Duodenal mucosa (tissue), 2 donors: ENCODE measurements around the gene NPIPB8.
"Not testable (repeated sequence)": the region's sequence is repeated elsewhere in the genome, so short reads cannot be mapped to it uniquely, and the experiment has no call there.

ENCODE experiments used
- H3K27ac ChIP-seq: one replicate; pipeline ENCODE4 v1.7.0; 2013; ENCODE audit warnings: low read depth, low read length
- H3K27me3 ChIP-seq, 2 donors: one replicate each; pipeline ENCODE4 v1.7.0; 2013; ENCODE audit warnings: low read length in 2 of 2, control low read depth in 1 of 2; ENCODE audit not compliant: insufficient read depth in 2 of 2, control insufficient read depth in 1 of 2
- H3K36me3 ChIP-seq, 2 donors: one replicate each; pipeline ENCODE4 v1.7.0; 2013; ENCODE audit warnings: low read length in 2 of 2, control low read depth in 1 of 2; ENCODE audit not compliant: insufficient read depth in 2 of 2, control insufficient read depth in 1 of 2
- H3K4me1 ChIP-seq, 2 donors: one replicate each; pipeline ENCODE4 v1.7.0; 2013; ENCODE audit warnings: low read length in 2 of 2, control low read depth in 1 of 2; ENCODE audit not compliant: insufficient read depth in 2 of 2, control insufficient read depth in 1 of 2
- H3K4me3 ChIP-seq, 2 donors: one replicate each; pipeline ENCODE4 v1.7.0; 2013; ENCODE audit warnings: low read length in 2 of 2, low read depth in 1 of 2
- H3K9ac ChIP-seq, 2 donors: one replicate each; pipeline ENCODE4 v1.7.0; 2013; ENCODE audit warnings: low read length in 2 of 2, low read depth in 1 of 2
- H3K9me3 ChIP-seq, 2 donors: one replicate each; pipeline ENCODE4 v1.7.0; 2013; ENCODE audit warnings: low read length in 2 of 2, control low read depth in 1 of 2; ENCODE audit not compliant: control insufficient read depth in 1 of 2

The NPIPB8 gene

DNA sequence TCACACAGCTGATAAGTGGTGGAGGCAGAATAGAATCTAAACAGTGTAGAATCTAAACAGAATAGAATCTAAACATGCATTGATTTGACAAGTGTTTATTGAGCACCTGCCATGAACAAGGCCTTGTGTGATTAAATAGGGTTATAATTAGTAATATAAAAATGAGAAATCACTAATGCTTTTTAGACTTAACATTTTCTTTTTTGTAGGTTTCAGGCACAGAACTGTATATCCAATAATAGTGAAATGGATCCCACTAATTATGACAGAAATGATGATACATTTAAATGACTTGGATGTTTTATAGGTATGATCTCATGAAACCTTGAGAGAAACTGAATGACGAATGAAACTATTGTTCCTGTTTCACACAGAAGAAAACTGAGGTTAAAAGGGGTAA is at the start of gene NPIPB8:
NPIPB8 (plus strand) TSS at position 301 of the 400 bp plus-strand sequence. CDS start 296 bp downstream, outside the sequence.
- H3K4me3 ChIP-seq, H3K27ac ChIP-seq, H3K27me3 ChIP-seq, H3K9ac ChIP-seq, H3K36me3 ChIP-seq, H3K4me1 ChIP-seq, H3K9me3 ChIP-seq: not testable (repeated sequence)

GRCh38 chr16:28589069-28589468 is 48.8 kb upstream of the NPIPB8 start:
- Histone ChIP-seq H3K27ac (no peak overlapping the region), H3K4me3 (no peak overlapping the region), H3K4me1 (peaks cover 8 to 9% of the 10 kb centered on the region in 2 donors), H3K27me3 (no peaks in the 10 kb centered on the region), H3K36me3 (peaks cover 33 to 71% of the 10 kb centered on the region in 2 donors), H3K9me3 (no peaks in the 10 kb centered on the region), H3K9ac (no peak overlapping the region)

DNA sequence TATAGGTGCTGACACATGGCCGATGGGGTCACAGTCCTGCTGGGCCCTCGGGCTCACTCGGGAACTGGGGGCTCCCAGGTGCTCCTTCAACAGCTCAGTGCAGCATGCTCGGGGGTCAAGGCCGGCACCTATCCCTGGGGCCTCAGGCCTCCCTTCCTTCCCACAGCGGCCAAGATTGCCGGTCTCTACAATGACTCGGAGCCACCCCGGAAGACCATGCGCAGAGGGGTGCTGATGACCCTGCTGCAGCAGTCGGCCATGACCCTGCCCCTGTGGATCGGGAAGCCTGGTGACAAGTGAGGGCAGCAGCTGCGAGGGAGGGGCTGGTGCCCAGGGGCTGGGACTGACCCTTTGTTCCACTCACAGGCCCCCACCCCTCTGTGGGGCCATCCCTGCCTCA is 47.9 kb upstream of the NPIPB8 start:
- Histone ChIP-seq H3K27me3 (no peaks in the 10 kb centered on the region), H3K36me3 (peaks cover 33 to 68% of the 10 kb centered on the region in 2 donors), H3K4me3 (no peak overlapping the region), H3K4me1 (peaks cover 7 to 8% of the 10 kb centered on the region in 2 donors), H3K9ac (no peak overlapping the region), H3K27ac (no peak overlapping the region), H3K9me3 (no peaks in the 10 kb centered on the region)

- H3K9me3 ChIP-seq: no peaks in the 10 kb centered on the region
- H3K27me3 ChIP-seq: no peaks in the 10 kb centered on the region
- H3K4me3 ChIP-seq: no peak overlapping the region
- H3K4me1 ChIP-seq: peaks cover 0 to under 1% of the 10 kb centered on the region in 2 donors
- no peak overlapping the region for H3K27ac ChIP-seq
- no peak overlapping the region for H3K9ac ChIP-seq
- H3K36me3 ChIP-seq: peaks cover 33 to 64% of the 10 kb centered on the region in 2 donors
Measured at GRCh38 chr16:28590384-28591340, 47.2 kb upstream of the NPIPB8 start.

DNA sequence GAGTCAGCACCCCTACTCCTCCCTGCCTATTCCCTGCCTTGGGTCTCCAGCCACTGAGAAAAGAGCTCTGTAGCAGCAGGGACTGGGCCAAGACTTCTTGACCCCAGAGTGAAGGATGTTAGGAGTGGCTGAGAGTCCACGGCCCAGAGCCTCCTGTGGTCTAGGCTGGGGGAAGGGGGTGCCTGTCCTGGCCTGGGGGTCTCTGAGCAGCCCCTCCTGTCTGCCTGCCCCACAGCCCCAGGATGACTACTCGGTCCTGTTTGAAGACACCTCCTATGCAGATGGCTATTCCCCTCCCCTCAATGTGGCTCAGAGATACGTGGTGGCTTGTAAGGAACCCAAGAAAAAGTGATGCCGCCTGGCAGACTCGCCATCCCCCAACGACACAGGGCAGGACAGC is 46.5 kb upstream of the NPIPB8 start:
- H3K27me3 ChIP-seq: no peaks in the 10 kb centered on the region
- H3K36me3 ChIP-seq: peaks cover 33 to 62% of the 10 kb centered on the region in 2 donors
- H3K4me1 ChIP-seq: no peaks in the 10 kb centered on the region
- H3K9ac ChIP-seq: no peak overlapping the region
- H3K27ac ChIP-seq: no peak overlapping the region
- H3K4me3 ChIP-seq: no peak overlapping the region
- H3K9me3 ChIP-seq: no peaks in the 10 kb centered on the region

- Histone ChIP-seq H3K4me3 (no peak overlapping the region), H3K9me3 (no peaks in the 10 kb centered on the region), H3K27me3 (no peaks in the 10 kb centered on the region), H3K27ac (no peak overlapping the region), H3K9ac (no peak overlapping the region), H3K4me1 (peaks cover 6% of the 10 kb centered on the region in 2 donors), H3K36me3 (peaks cover 30 to 52% of the 10 kb centered on the region in 2 donors)
Measured at GRCh38 chr16:28592511-28592910, 45.4 kb upstream of the NPIPB8 start.

DNA sequence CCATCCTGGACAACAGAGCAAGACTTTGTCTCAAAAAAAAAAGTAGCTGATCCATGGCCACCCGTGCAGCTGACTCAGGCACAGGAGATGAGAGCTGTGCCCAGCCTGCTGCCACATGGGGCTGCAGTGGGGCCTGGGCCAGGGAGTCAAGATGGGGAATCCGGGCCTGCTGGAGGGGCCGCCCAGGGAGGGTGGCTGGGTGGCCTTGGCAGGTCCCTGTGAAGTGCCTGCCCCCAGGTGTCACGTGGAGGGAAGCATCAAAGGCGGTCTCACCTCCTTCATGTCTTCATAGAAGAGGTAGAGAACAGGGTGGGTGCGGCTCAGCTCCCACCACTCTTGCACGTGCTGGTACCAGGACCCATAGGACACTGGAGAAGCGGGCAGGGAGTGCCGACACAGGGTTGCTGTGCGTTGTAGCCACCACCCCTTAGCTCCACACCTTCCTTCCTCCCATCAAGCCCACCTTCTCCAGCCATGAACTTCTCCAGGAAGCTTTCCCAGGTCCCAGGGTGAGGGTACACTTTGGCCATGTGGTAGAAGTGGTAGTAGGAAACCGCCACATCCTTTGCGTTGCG is 44.8 kb upstream of the NPIPB8 start:
- Histone ChIP-seq H3K9me3 (no peaks in the 10 kb centered on the region), H3K27me3 (no peaks in the 10 kb centered on the region), H3K9ac (no peak overlapping the region), H3K27ac (no peak overlapping the region), H3K36me3 (peaks cover 30 to 50% of the 10 kb centered on the region in 2 donors), H3K4me3 (no peak overlapping the region), H3K4me1 (peaks cover 10 to 12% of the 10 kb centered on the region in 2 donors)

DNA sequence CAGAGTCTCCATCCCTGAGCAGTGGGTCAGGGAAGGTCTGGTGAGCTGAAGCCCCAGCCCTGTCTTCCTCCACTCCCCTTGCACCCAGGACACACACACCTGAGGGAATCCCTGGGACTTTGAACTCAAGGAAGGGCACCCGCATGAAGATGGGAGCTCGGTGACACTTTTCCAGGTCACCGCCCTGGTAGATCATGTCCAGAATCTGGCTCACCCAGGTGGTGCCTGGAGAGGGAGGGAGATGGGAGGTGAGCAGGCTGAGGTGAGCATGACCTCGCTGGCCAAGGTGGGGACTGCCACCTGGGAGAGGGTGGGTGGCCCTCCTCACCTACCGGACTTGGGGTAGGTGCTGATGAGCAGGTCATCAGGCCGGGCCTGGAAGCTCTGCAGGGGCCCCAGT is 42.4 kb upstream of the NPIPB8 start:
- not testable (repeated sequence) for H3K27me3 ChIP-seq, H3K9ac ChIP-seq, H3K27ac ChIP-seq, H3K9me3 ChIP-seq
- H3K36me3 ChIP-seq: peaks cover 17 to 27% of the 10 kb centered on the region in 2 donors
- peak overlapping the region in 1 of 2 donors; percentile 28 for H3K4me3 ChIP-seq
- peaks cover 10 to 15% of the 10 kb centered on the region in 2 donors for H3K4me1 ChIP-seq

DNA sequence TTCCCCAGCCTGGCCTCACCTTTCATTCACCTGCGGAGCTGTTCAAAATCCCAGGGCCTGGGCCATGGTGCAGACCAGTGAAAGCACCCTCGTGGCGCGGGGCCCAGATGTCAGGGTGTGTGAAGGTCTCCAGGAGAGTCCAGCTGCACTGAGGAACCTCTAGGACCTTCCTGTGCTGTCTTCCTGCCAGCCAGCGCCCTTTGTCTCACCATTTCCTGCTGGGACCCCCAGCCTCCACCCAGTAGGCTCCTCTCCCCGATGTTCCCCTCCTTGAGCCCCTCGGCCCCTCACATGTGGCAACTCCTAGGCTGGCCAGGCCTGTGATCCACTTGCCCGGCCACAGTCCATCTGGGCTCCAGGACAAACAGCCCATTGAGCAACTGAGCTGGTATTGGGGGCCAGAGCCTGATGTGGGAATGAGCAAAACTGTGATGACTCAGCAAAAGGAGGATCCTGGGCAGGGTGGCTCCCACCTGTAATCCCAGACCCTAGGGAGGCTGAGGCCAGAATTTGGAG is 41.7 kb upstream of the NPIPB8 start:
- Histone ChIP-seq H3K4me3 (peak overlapping the region; percentile 44 to 58), H3K27ac (no peak overlapping the region), H3K36me3 (peaks cover 11 to 20% of the 10 kb centered on the region in 2 donors), H3K27me3 (no peaks in the 10 kb centered on the region), H3K4me1 (peaks cover 10 to 15% of the 10 kb centered on the region in 2 donors), H3K9me3 (no peaks in the 10 kb centered on the region), H3K9ac (peak overlapping the region; percentile 39 to 51)
